Common myeloid progenitor, CD34-positive (primary cell): ENCODE data around the gene GATAD1.
"Not testable (repeated sequence)": the region's sequence is repeated elsewhere in the genome, so short reads cannot be mapped to it uniquely, and the experiment has no call there.

Source experiments
- CTCF ChIA-PET: fragments of 350-600 bp; sonication (Branson Sonifier 250); formaldehyde crosslinking; loops from one replicate; lab custom pipeline; 2021; ENCODE audit warnings: antibody characterized with exemption; lab: Charles Lee
- POLR2A ChIA-PET: fragments of 350-600 bp; sonication (Branson Sonifier 250); formaldehyde crosslinking; loops from one replicate; lab custom pipeline; 2021; ENCODE audit warnings: antibody characterized with exemption; lab: Charles Lee
- DNase-seq, 3 donors: peaks; one replicate each; pipeline versions ENCODE4 v3.0.0 to v3.0.0-alpha.2; 2013
- H3K27ac ChIP-seq, 2 experiments: 1 replicate in 1 of 2; 2 replicates in 1 of 2; pipeline ENCODE4 v1.7.0; 2013; ENCODE audit warnings: inconsistent platforms in 2 of 2, low read length in 2 of 2, mild to moderate bottlenecking in 2 of 2, low read depth in 1 of 2, moderate library complexity in 1 of 2; ENCODE audit not compliant: severe bottlenecking in 2 of 2, insufficient read depth in 1 of 2, poor library complexity in 1 of 2
- H3K27me3 ChIP-seq, 5 experiments: replicated peaks in 2 of 5; 1 replicate in 3 of 5; 2 replicates in 2 of 5; pipeline versions ENCODE4 v1.6.1 to v1.7.0; 2013; ENCODE audit warnings: low read length in 4 of 5, mild to moderate bottlenecking in 2 of 5, moderate library complexity in 2 of 5, inconsistent platforms in 1 of 5; ENCODE audit not compliant: insufficient read depth in 5 of 5, control insufficient read depth in 4 of 5
- H3K36me3 ChIP-seq, 4 experiments: 1 replicate in 2 of 4; 2 replicates in 2 of 4; pipeline versions ENCODE4 v1.6.1 to v1.7.0; 2013; ENCODE audit warnings: low read length in 3 of 4, control low read depth in 1 of 4, mild to moderate bottlenecking in 1 of 4; ENCODE audit not compliant: control insufficient read depth in 4 of 4, insufficient read depth in 4 of 4
- H3K4me1 ChIP-seq, 4 experiments: 1 replicate in 3 of 4; 2 replicates in 1 of 4; pipeline versions ENCODE4 v1.6.1 to v1.7.1; 2013; ENCODE audit warnings: low read length in 3 of 4, mild to moderate bottlenecking in 3 of 4, control low read depth in 1 of 4, inconsistent platforms in 1 of 4, moderate library complexity in 1 of 4; ENCODE audit not compliant: control insufficient read depth in 4 of 4, insufficient read depth in 4 of 4; ENCODE audit errors: control extremely low read depth in 1 of 4
- H3K4me3 ChIP-seq, 7 experiments: 1 replicate in 4 of 7; 2 replicates in 3 of 7; pipeline versions ENCODE4 v1.5.1 to v1.7.0; 2013; ENCODE audit warnings: mild to moderate bottlenecking in 7 of 7, low read length in 6 of 7, moderate library complexity in 6 of 7, inconsistent platforms in 2 of 7, low read depth in 2 of 7, control low read depth in 1 of 7; ENCODE audit not compliant: insufficient read depth in 4 of 7, control insufficient read depth in 1 of 7; ENCODE audit errors: extremely low read depth in 1 of 7
- H3K9me3 ChIP-seq, 5 experiments: 1 replicate in 4 of 5; 2 replicates in 1 of 5; pipeline versions ENCODE4 v1.6.1 to v1.7.1; 2013; ENCODE audit warnings: low read length in 4 of 5, mild to moderate bottlenecking in 2 of 5, inconsistent platforms in 1 of 5, low read depth in 1 of 5, moderate library complexity in 1 of 5; ENCODE audit not compliant: control insufficient read depth in 4 of 5, insufficient read depth in 2 of 5; ENCODE audit errors: control extremely low read depth in 1 of 5
- WGBS: methylation state at CpG from one replicate; pipeline ENCODE4 v1.1.5; 2013; ENCODE audit not compliant: insufficient coverage; 5-methylcytosine and 5-hydroxymethylcytosine counted together

The GATAD1 gene

DNA sequence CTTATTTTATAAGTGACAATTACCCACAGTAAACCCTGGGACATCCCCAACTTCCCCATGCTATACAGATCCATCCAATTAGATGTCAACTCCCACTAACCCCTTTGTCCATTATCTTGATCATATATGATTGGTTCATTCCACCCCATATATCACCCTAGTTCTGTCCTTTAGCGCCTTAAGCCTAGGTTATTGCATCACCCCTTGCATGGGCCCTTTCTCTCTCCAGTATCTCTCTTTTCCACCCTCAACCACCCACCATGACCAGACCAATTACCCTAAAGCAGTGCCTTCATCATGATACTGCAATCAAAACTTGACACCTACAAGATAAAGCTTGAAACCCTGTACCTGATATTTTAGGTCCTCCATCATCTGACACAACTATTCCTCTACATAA lies 37.9 kb upstream of the GATAD1 start:
- Histone ChIP-seq H3K27me3 (peaks cover 0 to 10% (median 0%) of the 10 kb centered on the region in 5 experiments), H3K4me1 (peaks cover 0 to 3% (median 0%) of the 10 kb centered on the region in 4 experiments), H3K27ac (no peak overlapping the region), H3K9me3 (peaks cover 0 to 2% (median 0%) of the 10 kb centered on the region in 5 experiments), H3K36me3 (no peaks in the 10 kb centered on the region), H3K4me3 (no peak overlapping the region)
- ChIA-PET CTCF (interaction anchor here (1.1 kb wide), 1 partner anchor 15 kb away, joined by 5 read pairs; no protein-coding TSS in a partner anchor), POLR2A (no interaction called here)
- no peak for DNase-seq
- 100% methylated on average over 1 of the region's 1 CpG for WGBS

DNA sequence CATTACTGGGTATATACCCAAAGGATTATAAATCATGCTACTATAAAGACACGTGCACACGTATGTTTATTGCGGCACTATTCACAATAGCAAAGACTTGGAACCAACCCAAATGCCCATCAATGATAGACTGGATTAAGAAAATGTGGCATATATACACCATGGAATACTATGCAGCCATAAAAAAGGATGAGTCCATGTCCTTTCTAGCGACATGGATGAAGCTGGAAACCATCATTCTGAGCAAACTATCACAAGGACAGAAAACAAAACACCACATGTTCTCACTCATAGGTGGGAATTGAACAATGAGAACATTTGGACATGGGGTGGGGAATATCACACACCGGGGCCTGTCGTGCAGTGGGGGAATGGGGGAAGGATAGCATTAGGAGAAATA lies 37.1 kb upstream of the GATAD1 start:
- H3K4me1 ChIP-seq, H3K9me3 ChIP-seq, POLR2A ChIA-PET, DNase-seq, H3K4me3 ChIP-seq, H3K36me3 ChIP-seq, H3K27ac ChIP-seq: not testable (repeated sequence)
- H3K27me3 ChIP-seq = peaks cover 0 to 11% (median 0%) of the 10 kb centered on the region in 5 experiments
- CTCF ChIA-PET = interaction anchor here (1.7 kb wide), 1 partner anchor 12 kb away, joined by 7 read pairs; no protein-coding TSS in a partner anchor
- WGBS = no CpG with 5 or more reads among the region's 6 CpGs

DNA sequence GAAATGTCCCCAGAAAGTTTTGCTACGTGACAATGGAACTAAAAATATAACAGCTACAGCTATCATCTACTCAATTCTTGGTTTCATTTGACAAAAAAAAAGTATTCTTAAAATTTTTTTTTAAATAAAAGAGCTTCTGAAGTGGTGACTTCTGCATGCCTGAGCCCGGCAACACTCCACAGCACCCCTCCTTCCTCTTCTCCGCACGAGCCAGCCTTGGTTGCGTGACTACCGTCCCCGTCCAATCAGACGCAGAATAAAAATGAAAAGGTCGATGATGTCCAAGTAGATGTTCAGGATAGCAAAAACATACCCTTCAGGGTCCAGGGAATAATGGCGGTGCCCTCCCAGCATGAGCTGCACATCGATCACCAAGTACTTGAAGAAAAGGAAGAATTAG lies 34.5 kb upstream of the GATAD1 start:
- WGBS = 91% methylated on average over 8 of the region's 11 CpGs
- Histone ChIP-seq H3K4me1 (no peaks in the 10 kb centered on the region), H3K27ac (no peak overlapping the region), H3K4me3 (no peak overlapping the region), H3K9me3 (peaks cover 0 to 2% (median 0%) of the 10 kb centered on the region in 5 experiments), H3K27me3 (peaks cover 0 to 10% (median 3%) of the 10 kb centered on the region in 5 experiments), H3K36me3 (no peaks in the 10 kb centered on the region)
- POLR2A ChIA-PET = interaction anchor here (0.6 kb wide), 1 partner anchor 117 kb away, joined by 4 read pairs; no protein-coding TSS in a partner anchor
- CTCF ChIA-PET = interaction anchor here (1.5 to 4.7 kb wide), 2 partner anchors 9 to 12 kb away, joined by 3 to 36 read pairs; no protein-coding TSS in a partner anchor
- DNase-seq = no peak

DNA sequence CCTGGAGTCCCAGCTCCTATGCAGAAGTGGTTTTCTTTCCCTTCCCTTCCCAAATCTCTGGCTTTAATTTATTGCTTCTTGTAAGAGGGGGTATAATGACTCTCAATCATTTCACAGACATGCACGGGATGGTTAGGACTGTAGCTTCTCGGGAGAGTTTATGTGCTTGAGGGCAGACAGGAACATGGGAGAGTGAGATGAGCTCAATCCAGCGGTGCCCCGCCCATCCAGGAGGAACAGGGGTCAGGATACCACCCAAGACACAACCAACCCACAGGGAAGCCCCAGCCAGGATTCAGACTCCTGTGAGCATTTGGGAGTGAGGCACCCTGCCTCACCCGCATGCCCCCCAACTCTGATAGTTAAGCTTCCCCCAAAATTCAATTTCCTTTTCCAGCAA lies 33.7 kb upstream of the GATAD1 start:
- H3K27me3 ChIP-seq = peaks cover 0 to 6% (median 3%) of the 10 kb centered on the region in 5 experiments
- no peaks in the 10 kb centered on the region for H3K4me1 ChIP-seq
- DNase-seq = no peak
- POLR2A ChIA-PET = interaction anchor here (0.6 kb wide), 1 partner anchor 118 kb away, joined by 4 read pairs; no protein-coding TSS in a partner anchor
- 86% methylated on average over 1 of the region's 5 CpGs for WGBS
- no peak overlapping the region for H3K4me3 ChIP-seq
- H3K9me3 ChIP-seq = peaks cover 0 to 2% (median 0%) of the 10 kb centered on the region in 5 experiments
- H3K27ac ChIP-seq = no peak overlapping the region
- CTCF ChIA-PET = interaction anchor here (1.5 to 4.7 kb wide), 2 partner anchors 8 to 11 kb away, joined by 3 to 36 read pairs; no protein-coding TSS in a partner anchor
- no peaks in the 10 kb centered on the region for H3K36me3 ChIP-seq

DNA sequence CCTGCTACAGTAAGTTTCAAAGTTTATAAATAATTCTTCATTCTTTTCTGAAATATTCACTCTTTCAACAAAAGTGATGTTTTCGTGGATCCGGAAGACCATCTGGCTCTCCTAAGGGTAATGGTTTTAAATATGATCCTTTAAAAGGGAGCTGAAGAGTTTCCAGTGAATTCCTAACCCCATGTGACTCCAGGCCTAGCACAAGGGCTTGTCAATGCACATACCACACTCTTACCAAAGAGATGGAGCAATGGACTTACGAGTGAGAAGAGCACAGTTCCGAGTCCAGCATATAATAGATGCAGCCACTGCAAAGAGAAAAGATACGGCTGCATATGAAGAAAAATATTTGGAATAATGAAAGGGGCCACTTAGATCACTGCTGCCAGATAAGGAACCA lies 32.1 kb upstream of the GATAD1 start:
- Histone ChIP-seq H3K36me3 (no peaks in the 10 kb centered on the region), H3K9me3 (no peaks in the 10 kb centered on the region), H3K27ac (no peak overlapping the region), H3K4me1 (no peaks in the 10 kb centered on the region), H3K4me3 (no peak overlapping the region), H3K27me3 (peaks cover 0 to 5% (median 3%) of the 10 kb centered on the region in 5 experiments)
- ChIA-PET POLR2A (no interaction called here), CTCF (interaction anchor here (1.9 to 5.3 kb wide), 3 partner anchors 8 to 32 kb away, joined by 6 to 36 read pairs (median 19); partner anchors contain the start of gene GATAD1)
- DNase-seq = no peak
- WGBS = 100% methylated on average over 3 of the region's 5 CpGs

DNA sequence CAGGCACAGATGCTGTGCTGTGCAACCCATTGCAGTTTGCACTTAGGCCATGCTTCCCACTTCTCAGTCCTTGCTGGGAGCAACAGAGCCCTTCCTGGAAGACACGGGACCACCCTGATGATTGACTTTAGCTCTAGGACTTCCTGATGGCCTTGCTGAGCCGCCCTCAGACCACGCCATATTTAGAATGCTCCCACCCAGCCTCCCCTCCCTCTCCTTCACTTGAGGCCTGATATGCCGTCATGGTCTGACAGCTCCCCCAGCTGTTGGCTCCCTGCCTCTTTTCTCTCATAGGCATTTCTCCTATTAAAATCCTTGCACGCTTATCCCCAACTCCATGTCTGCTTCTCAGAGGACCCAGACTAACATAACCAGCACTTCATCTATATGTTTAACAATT lies 29.4 kb upstream of the GATAD1 start:
- ChIA-PET POLR2A (no interaction called here), CTCF (interaction anchor here (5.3 kb wide), 1 partner anchor 29 kb away, joined by 19 read pairs; the partner anchor contains the start of gene GATAD1)
- WGBS = 94% methylated on average over 4 of the region's 5 CpGs
- Histone ChIP-seq H3K4me3 (no peak overlapping the region), H3K36me3 (no peaks in the 10 kb centered on the region), H3K27ac (no peak overlapping the region), H3K9me3 (no peaks in the 10 kb centered on the region), H3K27me3 (peaks cover 0 to 4% (median 3%) of the 10 kb centered on the region in 5 experiments), H3K4me1 (peaks cover 7 to 14% (median 10%) of the 10 kb centered on the region in 4 experiments)
- DNase-seq = no peak
